Measurements from ENCODE around the gene PTCH2.

DNA sequence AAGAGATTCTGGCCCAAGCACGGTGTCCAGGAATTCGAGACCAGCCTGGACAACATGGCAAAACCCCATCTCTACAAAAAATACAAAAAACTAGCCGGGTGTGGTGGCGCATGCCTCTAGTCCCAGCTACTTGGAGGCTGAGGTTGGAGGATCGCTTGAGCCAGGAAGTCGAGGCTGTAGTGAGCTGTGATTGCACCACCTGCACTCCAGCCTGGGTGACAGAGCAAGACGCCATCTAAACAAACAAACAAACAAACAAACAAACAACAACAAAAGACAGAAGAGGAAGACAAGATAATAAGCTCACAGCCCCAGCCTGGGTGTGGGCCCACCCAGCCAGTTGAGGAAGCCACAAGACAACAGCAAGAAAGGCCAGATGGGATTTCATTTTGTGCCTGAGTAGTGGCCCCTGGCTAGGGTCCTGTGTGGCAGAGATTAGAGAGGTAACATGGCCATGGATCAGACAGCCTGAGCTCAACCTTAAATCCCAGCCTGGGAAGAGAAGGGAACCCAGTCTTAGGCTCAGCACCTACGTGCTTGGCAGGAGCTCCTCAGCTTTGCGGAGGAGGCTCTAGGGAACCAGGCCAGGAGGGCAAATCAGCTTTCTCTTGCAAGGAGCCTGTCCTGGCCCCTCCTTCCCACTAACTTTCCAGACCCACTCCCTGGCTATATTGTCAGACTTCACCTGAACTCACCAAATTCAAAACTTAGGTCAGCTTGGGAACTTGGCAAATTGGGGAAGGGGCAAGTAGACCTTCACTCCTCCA is 50.1 kb downstream of the PTCH2 start:
- TF ChIP-seq ZNF274 (IDR thresholded peaks at IDR 0.05; ENCODE audit: low read length) (no peak), ZNF274 (tag by site-specific recombination; IDR thresholded peaks at IDR 0.05; ENCODE audit: borderline replicate concordance) (no peak), REST (tag by site-specific recombination; IDR thresholded peaks at IDR 0.05) (no peak), KLF9 (tag by site-specific recombination; IDR thresholded peaks at IDR 0.05; ENCODE audit: low read depth) (no peak), ZIC2 (tag by site-specific recombination; IDR thresholded peaks at IDR 0.05) (no peak), ZNF571 (tag by site-specific recombination; IDR thresholded peaks at IDR 0.05) (no peak), CTCF (tag by site-specific recombination; IDR thresholded peaks at IDR 0.05) (no peak), SCRT2 (tag by site-specific recombination; IDR thresholded peaks at IDR 0.05) (no peak), ZEB2 (tag by site-specific recombination; IDR thresholded peaks at IDR 0.05) (no peak), ZFP3 (tag by site-specific recombination; IDR thresholded peaks at IDR 0.05; ENCODE audit: low read depth) (no peak)
- TF ChIP-seq, protein P1, sequence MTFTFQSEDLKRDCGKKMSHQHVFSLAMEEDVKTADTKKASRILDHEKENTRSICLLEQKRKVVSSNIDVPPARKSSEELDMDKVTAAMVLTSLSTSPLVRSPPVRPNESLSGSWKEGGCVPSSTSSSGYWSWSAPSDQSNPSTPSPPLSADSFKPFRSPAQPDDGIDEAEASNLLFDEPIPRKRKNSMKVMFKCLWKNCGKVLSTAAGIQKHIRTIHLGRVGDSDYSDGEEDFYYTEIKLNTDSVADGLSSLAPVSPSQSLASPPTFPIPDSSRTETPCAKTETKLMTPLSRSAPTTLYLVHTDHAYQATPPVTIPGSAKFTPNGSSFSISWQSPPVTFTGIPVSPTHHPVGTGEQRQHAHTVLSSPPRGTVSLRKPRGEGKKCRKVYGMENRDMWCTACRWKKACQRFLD (tag by site-specific recombination; IDR thresholded peaks at IDR 0.05) = no peak

Data from HEK293 (cell line).